WERI-Rb-1 (cell line): Measurements from ENCODE around the gene KLHL34.

Experiments used
- DNase-seq: peaks from one replicate; pipeline ENCODE4 v3.0.0-alpha.2; 2020
- H3K27ac ChIP-seq: fragments of 250-450 bp; sonication (Bioruptor Pico); 2 replicates; pipeline ENCODE4 v1.5.1; 2020; ENCODE audit warnings: mild to moderate bottlenecking, moderate library complexity
- H3K27me3 ChIP-seq: fragments of 250-450 bp; sonication (Bioruptor Pico); 2 replicates; pipeline ENCODE4 v1.5.1; 2021; ENCODE audit warnings: mild to moderate bottlenecking, low read depth, moderate library complexity; ENCODE audit not compliant: insufficient read depth, severe bottlenecking
- H3K36me3 ChIP-seq: fragments of 250-450 bp; sonication (Bioruptor Pico); 2 replicates; pipeline ENCODE4 v1.5.1; 2020; ENCODE audit warnings: mild to moderate bottlenecking, moderate library complexity
- H3K4me3 ChIP-seq: 2 replicates; pipeline ENCODE4 v1.5.1; 2011; ENCODE audit warnings: low read depth, mild to moderate bottlenecking, control low read depth, low read length
- H3K9me3 ChIP-seq: fragments of 250-450 bp; sonication (Bioruptor Pico); 2 replicates; pipeline ENCODE4 v1.5.1; 2021; ENCODE audit warnings: mild to moderate bottlenecking, moderate library complexity; ENCODE audit not compliant: severe bottlenecking
- TF ChIP-seq, protein P1 (sequence below): IDR thresholded peaks from 2 replicates; pipeline ENCODE4 v1.5.1; 2011; ENCODE audit warnings: low read depth, mild to moderate bottlenecking, control low read depth, inconsistent platforms, low read length

The KLHL34 gene

GRCh38 chrX:21659320-21659719, 1.2 kb upstream of the KLHL34 start:
- TF ChIP-seq, protein P1, sequence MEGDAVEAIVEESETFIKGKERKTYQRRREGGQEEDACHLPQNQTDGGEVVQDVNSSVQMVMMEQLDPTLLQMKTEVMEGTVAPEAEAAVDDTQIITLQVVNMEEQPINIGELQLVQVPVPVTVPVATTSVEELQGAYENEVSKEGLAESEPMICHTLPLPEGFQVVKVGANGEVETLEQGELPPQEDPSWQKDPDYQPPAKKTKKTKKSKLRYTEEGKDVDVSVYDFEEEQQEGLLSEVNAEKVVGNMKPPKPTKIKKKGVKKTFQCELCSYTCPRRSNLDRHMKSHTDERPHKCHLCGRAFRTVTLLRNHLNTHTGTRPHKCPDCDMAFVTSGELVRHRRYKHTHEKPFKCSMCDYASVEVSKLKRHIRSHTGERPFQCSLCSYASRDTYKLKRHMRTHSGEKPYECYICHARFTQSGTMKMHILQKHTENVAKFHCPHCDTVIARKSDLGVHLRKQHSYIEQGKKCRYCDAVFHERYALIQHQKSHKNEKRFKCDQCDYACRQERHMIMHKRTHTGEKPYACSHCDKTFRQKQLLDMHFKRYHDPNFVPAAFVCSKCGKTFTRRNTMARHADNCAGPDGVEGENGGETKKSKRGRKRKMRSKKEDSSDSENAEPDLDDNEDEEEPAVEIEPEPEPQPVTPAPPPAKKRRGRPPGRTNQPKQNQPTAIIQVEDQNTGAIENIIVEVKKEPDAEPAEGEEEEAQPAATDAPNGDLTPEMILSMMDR: no peak
- Histone ChIP-seq H3K4me3 (no peak overlapping the region), H3K36me3 (no peaks in the 10 kb centered on the region), H3K9me3 (no peaks in the 10 kb centered on the region), H3K27me3 (no peaks in the 10 kb centered on the region), H3K27ac (no peak overlapping the region)
- no peak for DNase-seq

- DNase-seq: no peak
- no peaks in the 10 kb centered on the region for H3K9me3 ChIP-seq
- TF ChIP-seq, protein P1: no peak
- no peak overlapping the region for H3K27ac ChIP-seq
- H3K27me3 ChIP-seq: no peaks in the 10 kb centered on the region
- H3K36me3 ChIP-seq: no peaks in the 10 kb centered on the region
- no peak overlapping the region for H3K4me3 ChIP-seq
Measured at GRCh38 chrX:21658746-21659145, 616 bp upstream of the KLHL34 start.

GRCh38 chrX:21657318-21658151, 595 bp downstream of the KLHL34 start:
- Histone ChIP-seq H3K27me3 (no peaks in the 10 kb centered on the region), H3K36me3 (no peaks in the 10 kb centered on the region), H3K9me3 (no peaks in the 10 kb centered on the region), H3K4me3 (no peak overlapping the region), H3K27ac (no peak overlapping the region)
- TF ChIP-seq, protein P1: no peak
- DNase-seq: no peak

- H3K27me3 ChIP-seq: no peaks in the 10 kb centered on the region
- no peak for DNase-seq
- no peaks in the 10 kb centered on the region for H3K36me3 ChIP-seq
- H3K27ac ChIP-seq: no peak overlapping the region
- H3K9me3 ChIP-seq: no peaks in the 10 kb centered on the region
- no peak overlapping the region for H3K4me3 ChIP-seq
- TF ChIP-seq, protein P1: no peak
Measured at GRCh38 chrX:21656587-21657317, 1.4 kb downstream of the KLHL34 start.

DNA sequence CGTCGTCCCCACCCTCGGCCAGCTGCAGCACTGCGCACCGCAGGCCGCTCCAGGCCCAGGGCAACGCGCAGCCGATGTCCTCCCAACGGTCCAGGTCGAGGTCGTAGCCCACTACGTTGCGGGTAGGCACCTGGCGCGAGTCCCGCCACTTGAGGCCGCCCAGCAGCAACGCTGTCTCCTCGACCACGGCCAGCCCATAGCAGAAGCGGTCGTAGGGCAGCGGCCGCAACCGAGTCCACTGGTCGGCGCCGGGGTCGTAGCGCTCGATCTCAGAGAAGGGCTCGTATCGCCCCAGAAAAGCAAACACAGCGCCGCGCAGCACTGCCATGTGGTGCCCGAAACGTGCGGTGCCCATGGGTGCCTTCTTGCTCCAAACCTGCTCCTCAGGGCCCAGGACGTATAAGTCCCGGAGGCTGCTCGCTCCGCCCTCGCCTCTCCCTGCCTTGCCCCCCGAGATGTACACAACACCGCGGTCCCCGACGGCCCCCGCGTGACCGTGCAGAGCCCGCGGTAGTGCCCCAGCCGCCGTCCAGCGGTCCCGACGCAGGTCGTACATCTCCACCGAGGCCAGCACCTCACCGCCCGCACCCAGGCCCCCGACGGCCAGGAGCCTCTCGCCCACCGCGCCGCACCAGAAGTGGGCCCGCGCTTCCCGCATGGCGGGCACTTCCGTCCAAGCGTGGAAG, 2.1 kb downstream of the KLHL34 start:
- Histone ChIP-seq H3K27me3 (no peaks in the 10 kb centered on the region), H3K9me3 (no peaks in the 10 kb centered on the region), H3K4me3 (no peak overlapping the region), H3K27ac (no peak overlapping the region), H3K36me3 (no peaks in the 10 kb centered on the region)
- no peak for DNase-seq
- TF ChIP-seq, protein P1: no peak
